GM12878 (cell line): Measurements from ENCODE around the gene HLX. TPM values are rescaled to one million over a fixed set of nuclear protein-coding genes. Genes with fewer than 3 reads are reported as not detected.

Experiments
- ATAC-seq: fragments of 200-7000 bp; cut with Tn5 transposase; 3 replicates; pipeline ENCODE4 v1.9.1; 2020; ENCODE audit warnings: mild to moderate bottlenecking, moderate library complexity
- BruUV-seq: library from RNA; stranded (reverse); fragments of 400-500 nt; replicated peaks from 2 replicates; lab custom pipeline; 2021; lab: Mats Ljungman, UMichigan
- CTCF ChIA-PET: fragments of 300-600 bp; sonication (Branson Sonifier 250); formaldehyde crosslinking; extraction: SDS; loops from one replicate; lab custom pipeline; 2021; ENCODE audit warnings: inconsistent platforms; lab: Yijun Ruan, JAX
- POLR2A ChIA-PET: fragments of 350-600 bp; formaldehyde crosslinking; extraction: SDS; loops from one replicate; lab custom pipeline; 2021; ENCODE audit warnings: inconsistent platforms; lab: Charles Lee
- RAD21 ChIA-PET: fragments of 300-600 bp; sonication (Branson Sonifier 250); formaldehyde crosslinking; loops from one replicate; lab custom pipeline; 2023; ENCODE audit warnings: antibody characterized with exemption; ENCODE audit not compliant: unreplicated experiment; lab: Charles Lee
- SMC1A ChIA-PET: fragments of 300-600 bp; sonication (Branson Sonifier 250); formaldehyde crosslinking; loops from one replicate; lab custom pipeline; 2023; ENCODE audit not compliant: unreplicated experiment, uncharacterized antibody; lab: Charles Lee
- DNase-seq: peaks from one replicate; pipeline ENCODE4 v3.0.0-alpha.2; 2011; ENCODE audit warnings: low read depth, low spot score
- FAIRE-seq: peaks from 3 replicates; lab custom pipeline; 2011; peaks lifted over from hg19 to GRCh38; lab: Jason Lieb, UNC
- H2AFZ ChIP-seq: 2 replicates; pipeline ENCODE4 v1.6.0; 2011; ENCODE audit warnings: low read depth, low read length, control low read depth; ENCODE audit not compliant: control insufficient read depth
- H3K27ac ChIP-seq: 2 replicates; pipeline ENCODE4 v1.5.1; 2011; ENCODE audit warnings: control low read depth; ENCODE audit not compliant: control insufficient read depth, insufficient read depth
- H3K27me3 ChIP-seq, 2 experiments: replicated peaks in 1 of 2; 2 replicates each; pipeline versions ENCODE4 v1.6.0 to v1.6.1; 2011; ENCODE audit warnings: low read length in 1 of 2; ENCODE audit not compliant: control insufficient read depth in 2 of 2, insufficient read depth in 2 of 2
- H3K36me3 ChIP-seq, 2 experiments: 2 replicates each; pipeline ENCODE4 v1.5.1; 2011; ENCODE audit warnings: low read length in 1 of 2; ENCODE audit not compliant: control insufficient read depth in 2 of 2, insufficient read depth in 2 of 2
- H3K4me1 ChIP-seq: 2 replicates; pipeline ENCODE4 v1.6.1; 2011; ENCODE audit warnings: mild to moderate bottlenecking, low read length, moderate library complexity, mixed read lengths; ENCODE audit not compliant: control insufficient read depth, insufficient read depth
- H3K4me2 ChIP-seq: 2 replicates; pipeline ENCODE4 v1.6.0; 2011; ENCODE audit warnings: control low read depth; ENCODE audit not compliant: control insufficient read depth, insufficient read depth
- H3K4me3 ChIP-seq: fragments of 200-600 bp; sonication (generic); 2 replicates; pipeline ENCODE4 v1.5.1; 2016
- H3K79me2 ChIP-seq: 2 replicates; pipeline ENCODE4 v1.6.0; 2011; ENCODE audit warnings: low read length; ENCODE audit not compliant: control insufficient read depth, insufficient read depth
- H3K9ac ChIP-seq: 2 replicates; pipeline ENCODE4 v1.8.0; 2011; ENCODE audit warnings: low read length, control low read depth, mixed read lengths; ENCODE audit not compliant: control insufficient read depth, insufficient read depth
- H3K9me3 ChIP-seq: replicated peaks from 3 replicates; pipeline ENCODE4 v1.5.1; 2011; ENCODE audit warnings: mild to moderate bottlenecking, low read length; ENCODE audit not compliant: control insufficient read depth, insufficient read depth
- H4K20me1 ChIP-seq: 2 replicates; pipeline ENCODE4 v1.6.0; 2011; ENCODE audit not compliant: control insufficient read depth, insufficient read depth
- CBX3 ChIP-seq: fragments of 200-600 bp; sonication (generic); IDR thresholded peaks from 2 replicates; pipeline ENCODE4 v1.6.1; 2016; ENCODE audit warnings: low read depth, borderline replicate concordance
- E2F4 ChIP-seq: IDR thresholded peaks from 2 replicates; pipeline ENCODE4 v1.6.1; 2012; ENCODE audit warnings: low read depth, low read length, improper control_type of control experiment
- EGR1 ChIP-seq, 2 experiments: IDR thresholded peaks; 1 replicate in 1 of 2; 2 replicates in 1 of 2; pipeline ENCODE4 v1.6.1; 2011 to 2012; ENCODE audit warnings: low read depth in 2 of 2, low read length in 2 of 2, borderline replicate concordance in 1 of 2, mild to moderate bottlenecking in 1 of 2, moderate library complexity in 1 of 2
- MTA3 ChIP-seq: IDR thresholded peaks from 2 replicates; pipeline ENCODE4 v1.6.1; 2012; ENCODE audit warnings: low read length, inconsistent platforms, borderline replicate concordance
- ZNF24 ChIP-seq: fragments of 450-650 bp; IDR thresholded peaks from 2 replicates; pipeline ENCODE4 v1.6.1; 2017; ENCODE audit warnings: antibody characterized with exemption, mild to moderate bottlenecking
- WGBS: methylation state at CpG from one replicate; pipeline ENCODE4 v1.1.6; 2016; ENCODE audit warnings: low lambda C conversion rate; ENCODE audit not compliant: insufficient replicate concordance, insufficient coverage; ENCODE audit errors: missing lambda C conversion rate; 5-methylcytosine and 5-hydroxymethylcytosine counted together
- in situ Hi-C: fragments of 300-500 bp; cut with MboI; formaldehyde crosslinking; loops from 9 replicates; pipeline ENCODE4 v1.14.3; 2018; ENCODE audit warnings: mixed read lengths
- intact Hi-C: fragments of 100-400 bp; cut with micrococcal nuclease; formaldehyde crosslinking; loops from one replicate; pipeline ENCODE4 v1.14.2; 2022; ENCODE audit not compliant: unreplicated experiment
- polyA plus RNA-seq, 11 experiments: library from polyadenylated mRNA; depleted of rRNA in 4 of 11; unstranded in 6 of 11; stranded (reverse) in 5 of 11; fragments of >200 nt; fragmentation: Nextera tagmentation in 4 of 11; fragmentation: Illumina TruSeq in 1 of 11; extraction: Ambion mirVana in 4 of 11; extraction: Trizol in 1 of 11; gene quantifications; 1 replicate in 1 of 11; 2 replicates in 10 of 11; pipeline versions ENCODE4 v1.2.1 to v1.2.3, GENCODE V29; 2011 to 2016; ENCODE audit warnings: inconsistent platforms in 2 of 11, missing spikeins in 2 of 11, low read depth in 1 of 11
- total RNA-seq, 4 experiments: library from RNA; depleted of rRNA in 3 of 4; stranded (reverse); fragments of >200 nt in 3 of 4; fragmentation: Illumina TruSeq in 1 of 4; extraction: Trizol in 1 of 4; gene quantifications; 2 replicates each; pipeline versions ENCODE4 v1.2.1 to v1.2.3, GENCODE V29; 2013 to 2021
- TF ChIP-seq, protein P1 (sequence below): IDR thresholded peaks from 2 replicates; pipeline ENCODE4 v1.6.1; 2011; ENCODE audit warnings: low read depth, mild to moderate bottlenecking, low read length, moderate library complexity, borderline replicate concordance; ENCODE audit errors: extremely low read depth
- TF ChIP-seq, protein P2 (sequence below): fragments of 450-650 bp; IDR thresholded peaks from 2 replicates; pipeline ENCODE4 v1.6.1; 2017; ENCODE audit warnings: mild to moderate bottlenecking, moderate library complexity

The HLX gene
- total and polyA plus RNA-seq, 10 of the 15 experiments (the other 5 are each of a cell fraction or from before 2014, with no cell fraction given): 0.11 to 2.3 (median 1.1) TPM

- TF ChIP-seq, protein P1, sequence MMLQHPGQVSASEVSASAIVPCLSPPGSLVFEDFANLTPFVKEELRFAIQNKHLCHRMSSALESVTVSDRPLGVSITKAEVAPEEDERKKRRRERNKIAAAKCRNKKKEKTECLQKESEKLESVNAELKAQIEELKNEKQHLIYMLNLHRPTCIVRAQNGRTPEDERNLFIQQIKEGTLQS: no peak
- TF ChIP-seq E2F4: no peak
- no peak for TF ChIP-seq CBX3
- TF ChIP-seq, protein P2, sequence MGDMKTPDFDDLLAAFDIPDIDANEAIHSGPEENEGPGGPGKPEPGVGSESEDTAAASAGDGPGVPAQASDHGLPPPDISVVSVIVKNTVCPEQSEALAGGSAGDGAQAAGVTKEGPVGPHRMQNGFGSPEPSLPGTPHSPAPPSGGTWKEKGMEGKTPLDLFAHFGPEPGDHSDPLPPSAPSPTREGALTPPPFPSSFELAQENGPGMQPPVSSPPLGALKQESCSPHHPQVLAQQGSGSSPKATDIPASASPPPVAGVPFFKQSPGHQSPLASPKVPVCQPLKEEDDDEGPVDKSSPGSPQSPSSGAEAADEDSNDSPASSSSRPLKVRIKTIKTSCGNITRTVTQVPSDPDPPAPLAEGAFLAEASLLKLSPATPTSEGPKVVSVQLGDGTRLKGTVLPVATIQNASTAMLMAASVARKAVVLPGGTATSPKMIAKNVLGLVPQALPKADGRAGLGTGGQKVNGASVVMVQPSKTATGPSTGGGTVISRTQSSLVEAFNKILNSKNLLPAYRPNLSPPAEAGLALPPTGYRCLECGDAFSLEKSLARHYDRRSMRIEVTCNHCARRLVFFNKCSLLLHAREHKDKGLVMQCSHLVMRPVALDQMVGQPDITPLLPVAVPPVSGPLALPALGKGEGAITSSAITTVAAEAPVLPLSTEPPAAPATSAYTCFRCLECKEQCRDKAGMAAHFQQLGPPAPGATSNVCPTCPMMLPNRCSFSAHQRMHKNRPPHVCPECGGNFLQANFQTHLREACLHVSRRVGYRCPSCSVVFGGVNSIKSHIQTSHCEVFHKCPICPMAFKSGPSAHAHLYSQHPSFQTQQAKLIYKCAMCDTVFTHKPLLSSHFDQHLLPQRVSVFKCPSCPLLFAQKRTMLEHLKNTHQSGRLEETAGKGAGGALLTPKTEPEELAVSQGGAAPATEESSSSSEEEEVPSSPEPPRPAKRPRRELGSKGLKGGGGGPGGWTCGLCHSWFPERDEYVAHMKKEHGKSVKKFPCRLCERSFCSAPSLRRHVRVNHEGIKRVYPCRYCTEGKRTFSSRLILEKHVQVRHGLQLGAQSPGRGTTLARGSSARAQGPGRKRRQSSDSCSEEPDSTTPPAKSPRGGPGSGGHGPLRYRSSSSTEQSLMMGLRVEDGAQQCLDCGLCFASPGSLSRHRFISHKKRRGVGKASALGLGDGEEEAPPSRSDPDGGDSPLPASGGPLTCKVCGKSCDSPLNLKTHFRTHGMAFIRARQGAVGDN: no peak
- no peak for TF ChIP-seq EGR1 (IDR thresholded peaks at IDR 0.05; ENCODE audit: borderline replicate concordance in 1 of 2, low read depth in 2 of 2, low read length in 2 of 2)
- TF ChIP-seq ZNF24: no peak
- TF ChIP-seq MTA3: no peak
- 18% methylated on average over 2 of the region's 2 CpGs for WGBS
- no peaks in the 10 kb centered on the region for H3K79me2 ChIP-seq
- in situ Hi-C loops: loop anchor here (5.0 kb wide), 1 partner anchor 334 kb away; no protein-coding TSS in a partner anchor
- no peak overlapping the region for H3K27ac ChIP-seq
- no peaks in the 10 kb centered on the region for H4K20me1 ChIP-seq
- no peak overlapping the region for H2AFZ ChIP-seq
- POLR2A ChIA-PET: no interaction called here
- H3K4me1 ChIP-seq: peaks cover under 1% of the 10 kb centered on the region; the same call in 1 of the 2 replicates
- 0 out of 4 replicates have a peak, but pooled peaks cover 0 to 4% of the 10 kb centered on the region in 2 experiments for H3K27me3 ChIP-seq
- DNase-seq (no peak), FAIRE-seq (no peak), ATAC-seq (no peak)
- H3K9ac ChIP-seq: no peak overlapping the region
- no peaks in the 10 kb centered on the region for H3K36me3 ChIP-seq
- H3K4me2 ChIP-seq: no peak overlapping the region
- no peaks in the 10 kb centered on the region for H3K9me3 ChIP-seq
- H3K4me3 ChIP-seq: no peak overlapping the region
- RAD21 ChIA-PET: interaction anchor here (0.5 to 1.6 kb wide), 3 partner anchors 108 to 331 kb away, joined by 3 to 4 read pairs (median 4); no protein-coding TSS in a partner anchor
- intact Hi-C loops: loop anchor here (10.0 kb wide), 1 partner anchor 1292 kb away; no protein-coding TSS in a partner anchor
- CTCF ChIA-PET: interaction anchor here (0.6 to 8.2 kb wide), 6 partner anchors 98 to 1290 kb away, joined by 3 to 142 read pairs (median 10); no protein-coding TSS in a partner anchor
- SMC1A ChIA-PET: interaction anchor here (1.0 to 8.1 kb wide), 5 partner anchors 63 to 562 kb away, joined by 3 to 94 read pairs (median 8); no protein-coding TSS in a partner anchor
- BruUV-seq: no TSS peak
Measured at GRCh38 chr1:220873087-220873486, 6.2 kb upstream of the HLX start.
